RPMI8226 (cell line): ENCODE measurements around the gene ZNF778.
"Not testable (repeated sequence)": the region's sequence is repeated elsewhere in the genome, so short reads cannot be mapped to it uniquely, and the experiment has no call there.

ENCODE experiments used
- DNase-seq: peaks from one replicate; pipeline ENCODE4 v3.0.0-alpha.2; 2015

ZNF778 gene

DNA sequence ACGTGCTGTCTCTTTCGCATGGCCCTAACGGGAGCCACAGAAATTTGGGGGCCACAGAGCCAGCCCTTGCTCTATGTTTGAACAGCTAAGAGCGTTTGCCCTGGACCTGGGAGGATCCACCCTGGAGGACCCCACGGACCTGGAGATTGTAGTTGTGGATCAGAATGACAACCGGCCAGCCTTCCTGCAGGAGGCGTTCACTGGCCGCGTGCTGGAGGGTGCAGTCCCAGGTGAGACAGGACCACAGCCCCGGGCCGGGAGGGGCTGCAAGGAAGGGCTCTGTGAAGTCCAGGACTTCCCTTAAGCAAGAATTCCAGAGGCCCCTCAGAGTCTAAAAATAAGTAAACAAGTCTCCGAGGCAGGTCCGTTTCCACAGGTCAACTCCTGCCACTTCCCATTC, 34.0 kb upstream of the ZNF778 start:
- no peak for DNase-seq

DNA sequence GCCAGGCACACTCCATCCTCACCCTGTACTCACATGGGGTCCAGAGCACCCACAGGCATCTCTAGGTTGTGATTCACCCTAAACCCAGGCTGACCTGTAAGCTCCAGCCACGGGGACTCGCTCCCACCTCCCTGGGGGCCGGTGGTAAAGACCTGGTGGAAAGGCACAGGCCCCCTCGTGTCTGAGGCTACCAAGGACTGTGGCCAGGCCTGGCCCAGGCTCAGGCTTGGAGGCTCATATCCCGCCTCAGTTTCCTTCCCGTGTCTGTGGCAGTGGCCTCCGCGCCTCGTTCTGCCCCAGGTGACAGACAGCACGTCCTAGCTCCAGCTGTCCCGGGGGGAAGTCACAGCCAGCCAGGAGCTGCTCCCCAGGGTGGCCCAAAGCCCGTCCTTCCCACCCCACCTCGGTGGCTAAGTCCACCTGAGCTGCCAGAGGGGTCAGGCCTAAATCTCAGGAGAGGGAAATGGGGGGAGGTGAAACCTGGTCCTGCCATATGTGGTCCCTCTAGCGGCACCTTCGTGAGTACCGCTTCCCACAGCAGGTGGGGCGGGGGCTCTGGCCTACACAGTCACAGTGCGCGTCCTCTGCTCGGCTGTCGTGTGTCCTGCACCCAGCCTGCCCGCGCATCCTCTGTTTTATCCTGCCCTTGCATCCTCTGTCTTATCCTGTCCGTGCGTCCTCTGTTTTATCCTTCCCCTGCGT, 33.4 kb upstream of the ZNF778 start:
- DNase-seq = no peak

DNA sequence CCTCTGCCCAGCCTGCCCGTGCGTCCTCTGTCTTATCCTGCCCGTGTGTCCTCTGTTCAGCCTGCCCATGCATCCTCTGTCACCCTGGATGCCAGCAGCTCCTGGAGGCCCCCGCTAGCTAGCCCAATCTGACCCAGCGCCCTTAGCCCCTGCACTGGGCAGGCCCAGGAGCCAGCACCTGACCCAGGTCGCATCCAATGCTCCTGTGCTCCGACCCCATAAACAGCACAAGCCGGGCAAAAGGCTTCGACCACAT, 32.9 kb upstream of the ZNF778 start:
- no peak for DNase-seq

DNA sequence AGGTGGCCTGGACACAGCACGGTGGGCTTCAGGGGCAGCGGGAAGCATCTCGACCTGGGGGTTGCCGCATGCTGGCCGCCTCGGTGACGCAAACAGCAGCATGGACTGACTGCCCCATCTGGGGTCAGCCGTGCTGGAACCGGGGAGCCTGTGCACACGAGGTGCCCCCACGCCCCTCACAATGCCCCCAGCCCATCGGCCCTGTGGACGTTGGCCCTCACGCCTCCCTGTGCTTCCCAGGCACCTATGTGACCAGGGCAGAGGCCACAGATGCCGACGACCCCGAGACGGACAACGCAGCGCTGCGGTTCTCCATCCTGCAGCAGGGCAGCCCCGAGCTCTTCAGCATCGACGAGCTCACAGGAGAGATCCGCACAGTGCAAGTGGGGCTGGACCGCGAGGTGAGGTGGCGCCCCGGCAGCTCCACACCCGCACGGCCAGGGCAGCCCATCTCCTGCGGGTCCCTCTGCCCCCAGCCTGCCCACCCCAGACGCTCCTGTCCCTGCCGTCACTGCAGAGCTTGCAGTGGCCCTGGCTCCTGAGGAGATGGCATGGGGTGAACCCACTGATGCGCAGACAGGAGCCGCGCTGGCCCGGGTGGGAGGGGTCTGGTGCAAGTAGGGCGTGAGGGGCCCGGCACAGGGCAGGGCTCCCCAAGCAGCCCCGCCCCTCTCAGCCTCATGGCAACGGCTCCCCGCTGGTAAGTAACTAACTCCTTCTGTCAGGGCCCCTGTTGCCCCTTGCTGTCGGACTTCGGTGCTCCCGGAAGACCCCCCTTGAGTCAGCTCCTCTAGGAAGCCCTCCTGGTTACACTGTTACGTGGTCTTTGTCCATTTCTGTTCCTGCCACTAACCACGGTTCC, 32.3 kb upstream of the ZNF778 start:
- DNase-seq = no peak

DNA sequence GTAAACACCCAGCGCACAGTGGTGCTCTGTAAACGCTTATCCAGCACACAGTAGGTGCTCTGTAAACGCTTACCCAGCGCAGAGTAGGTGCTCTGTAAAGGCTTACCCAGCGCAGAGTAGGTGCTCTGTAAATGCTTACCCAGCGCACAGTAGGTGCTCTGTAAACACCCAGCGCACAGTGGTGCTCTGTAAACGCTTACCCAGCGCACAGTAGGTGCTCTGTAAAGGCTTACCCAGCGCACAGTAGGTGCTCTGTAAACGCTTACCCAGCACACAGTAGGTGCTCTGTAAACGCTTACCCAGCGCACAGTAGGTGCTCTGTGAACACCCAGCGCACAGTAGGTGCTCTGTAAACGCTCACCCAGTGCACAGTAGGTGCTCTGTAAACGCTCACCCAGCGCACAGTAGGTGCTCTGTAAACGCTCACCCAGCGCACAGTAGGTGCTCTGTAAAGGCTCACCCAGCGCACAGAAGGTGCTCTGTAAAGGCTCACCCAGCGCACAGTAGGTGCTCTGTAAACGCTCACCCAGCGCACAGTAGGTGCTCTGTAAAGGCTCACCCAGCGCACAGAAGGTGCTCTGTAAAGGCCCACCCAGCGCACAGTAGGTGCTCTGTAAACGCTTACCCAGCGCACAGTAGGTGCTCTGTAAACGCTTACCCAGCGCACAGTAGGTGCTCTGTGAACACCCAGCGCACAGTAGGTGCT, 31.5 kb upstream of the ZNF778 start:
- DNase-seq = not testable (repeated sequence)

DNA sequence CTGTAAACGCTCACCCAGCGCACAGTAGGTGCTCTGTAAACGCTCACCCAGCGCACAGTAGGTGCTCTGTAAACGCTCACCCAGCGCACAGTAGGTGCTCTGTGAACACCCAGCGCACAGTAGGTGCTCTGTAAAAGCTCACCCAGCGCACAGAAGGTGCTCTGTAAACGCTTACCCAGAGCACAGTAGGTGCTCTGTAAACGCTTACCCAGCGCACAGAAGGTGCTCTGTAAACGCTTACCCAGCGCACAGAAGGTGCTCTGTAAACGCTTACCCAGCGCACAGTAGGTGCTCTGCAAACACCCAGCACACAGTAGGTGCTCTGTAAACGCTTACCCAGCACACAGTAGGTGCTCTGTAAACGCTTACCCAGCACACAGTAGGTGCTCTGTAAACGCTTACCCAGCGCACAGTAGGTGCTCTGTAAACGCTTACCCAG, 30.9 kb upstream of the ZNF778 start:
- not testable (repeated sequence) for DNase-seq

DNA sequence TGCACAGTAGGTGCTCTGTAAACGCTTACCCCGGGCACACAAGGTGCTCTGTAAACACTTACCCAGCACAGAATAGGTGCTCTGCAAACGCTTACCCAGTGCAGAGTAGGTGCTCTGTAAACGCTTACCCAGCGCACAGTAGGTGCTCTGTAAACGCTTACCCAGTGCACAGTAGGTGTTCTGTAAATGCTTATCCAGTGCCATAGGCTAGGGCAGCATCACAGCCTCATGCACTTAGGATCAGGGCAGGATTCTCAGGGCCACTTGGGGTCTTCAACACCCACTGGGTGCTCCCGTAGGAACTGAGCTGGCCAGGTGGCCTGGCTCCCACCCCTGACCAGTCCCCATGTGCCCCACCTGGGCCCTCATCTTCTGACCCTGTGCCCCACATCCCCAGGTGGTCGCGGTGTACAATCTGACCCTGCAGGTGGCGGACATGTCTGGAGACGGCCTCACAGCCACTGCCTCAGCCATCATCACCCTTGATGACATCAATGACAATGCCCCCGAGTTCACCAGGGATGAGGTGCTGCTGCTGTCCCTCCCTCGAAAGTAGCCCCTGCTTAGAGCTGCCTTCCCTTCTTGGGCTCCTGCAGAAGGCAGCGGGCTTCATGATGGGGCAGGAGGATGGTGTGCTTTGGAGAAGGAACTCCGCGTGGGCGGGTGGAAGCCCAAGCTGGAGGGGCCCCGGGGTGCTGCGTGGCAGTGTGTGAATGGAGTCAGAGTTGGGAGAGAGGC, 30.3 kb upstream of the ZNF778 start:
- DNase-seq = peak; percentile 40

DNA sequence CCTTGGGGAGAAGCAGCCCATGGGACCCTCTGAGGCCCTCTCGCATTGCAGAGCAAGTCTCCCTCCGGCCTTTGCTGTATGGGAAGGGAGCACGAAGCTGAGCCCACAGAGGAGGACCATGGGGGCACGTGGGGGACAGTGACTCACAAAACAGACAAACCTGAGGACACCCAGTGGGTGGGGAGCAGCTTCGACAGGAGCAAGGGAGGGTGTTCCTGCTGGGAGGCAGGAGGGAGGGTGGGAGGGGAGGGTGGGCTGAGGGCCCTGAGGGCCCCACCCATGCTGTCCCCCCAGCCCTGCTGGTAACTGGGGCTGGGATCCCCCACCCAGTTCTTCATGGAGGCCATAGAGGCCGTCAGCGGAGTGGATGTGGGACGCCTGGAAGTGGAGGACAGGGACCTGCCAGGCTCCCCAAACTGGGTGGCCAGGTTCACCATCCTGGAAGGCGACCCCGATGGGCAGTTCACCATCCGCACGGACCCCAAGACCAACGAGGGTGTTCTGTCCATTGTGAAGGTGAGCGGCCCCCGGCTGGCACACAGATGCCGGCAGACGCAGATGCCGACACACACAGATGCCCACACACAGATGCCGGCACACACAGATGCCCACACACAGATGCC, 29.6 kb upstream of the ZNF778 start:
- no peak for DNase-seq

DNA sequence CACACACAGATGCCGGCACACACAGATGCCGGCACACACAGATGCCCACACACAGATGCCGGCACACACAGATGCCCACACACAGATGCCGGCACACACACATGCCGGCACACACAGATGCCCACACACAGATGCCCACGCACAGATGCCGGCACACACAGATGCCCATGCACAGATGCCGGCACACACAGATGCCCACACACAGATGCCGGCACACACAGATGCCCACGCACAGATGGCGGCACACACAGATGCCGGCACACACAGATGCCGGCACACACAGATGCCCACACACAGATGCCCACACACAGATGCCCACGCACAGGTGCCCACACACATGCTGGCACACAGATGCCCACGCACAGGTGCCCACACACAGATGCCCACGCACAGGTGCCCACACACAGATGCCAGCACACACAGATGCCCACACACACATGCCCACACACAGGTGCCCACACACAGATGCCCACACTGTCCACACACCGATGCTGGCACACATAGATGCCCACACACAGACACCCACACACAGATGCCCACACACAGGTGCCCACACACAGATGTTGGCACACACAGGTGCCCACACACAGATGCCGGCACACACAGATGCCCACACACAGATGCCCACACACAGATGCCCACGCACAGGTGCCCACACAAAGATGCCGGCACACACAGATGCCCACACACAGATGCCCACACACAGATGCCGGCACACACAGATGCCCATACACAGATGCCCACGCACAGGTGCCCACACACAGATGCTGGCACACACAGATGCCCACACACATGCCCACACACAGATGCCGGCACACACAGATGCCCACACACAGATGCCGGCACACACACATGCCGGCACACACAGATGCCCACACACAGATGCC, 28.8 kb upstream of the ZNF778 start:
- not testable (repeated sequence) for DNase-seq

DNA sequence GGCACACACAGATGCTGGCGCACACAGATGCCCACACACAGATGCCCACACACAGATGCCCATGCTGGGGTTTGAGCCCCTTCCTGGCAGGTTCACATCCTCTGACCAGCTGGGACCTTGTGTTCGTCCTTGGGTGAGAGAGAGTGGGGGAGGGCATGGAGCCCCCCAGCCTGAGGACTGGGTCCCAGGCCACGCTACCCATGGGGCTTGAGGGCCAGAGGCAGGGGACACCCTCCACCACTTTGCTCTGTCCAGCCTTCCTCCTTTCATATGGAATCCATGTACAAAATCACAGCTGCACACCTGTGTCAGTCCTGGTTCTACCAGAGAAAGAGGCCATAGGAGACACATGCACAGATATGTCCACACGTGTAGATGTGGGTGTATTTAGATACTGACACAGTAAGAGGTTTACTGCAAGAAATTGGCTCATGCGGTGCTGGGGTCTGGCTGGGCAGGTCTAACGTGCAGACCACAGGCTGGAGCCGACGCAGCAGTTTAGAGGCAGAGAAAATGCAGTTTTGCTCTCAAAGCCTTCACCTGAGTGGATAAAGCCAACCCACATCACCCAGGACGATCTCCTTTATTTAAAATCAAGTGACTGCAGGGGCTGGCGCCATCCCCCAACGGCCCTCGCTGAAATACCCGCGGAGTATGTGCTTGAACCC, 28.0 kb upstream of the ZNF778 start:
- DNase-seq = no peak

DNA sequence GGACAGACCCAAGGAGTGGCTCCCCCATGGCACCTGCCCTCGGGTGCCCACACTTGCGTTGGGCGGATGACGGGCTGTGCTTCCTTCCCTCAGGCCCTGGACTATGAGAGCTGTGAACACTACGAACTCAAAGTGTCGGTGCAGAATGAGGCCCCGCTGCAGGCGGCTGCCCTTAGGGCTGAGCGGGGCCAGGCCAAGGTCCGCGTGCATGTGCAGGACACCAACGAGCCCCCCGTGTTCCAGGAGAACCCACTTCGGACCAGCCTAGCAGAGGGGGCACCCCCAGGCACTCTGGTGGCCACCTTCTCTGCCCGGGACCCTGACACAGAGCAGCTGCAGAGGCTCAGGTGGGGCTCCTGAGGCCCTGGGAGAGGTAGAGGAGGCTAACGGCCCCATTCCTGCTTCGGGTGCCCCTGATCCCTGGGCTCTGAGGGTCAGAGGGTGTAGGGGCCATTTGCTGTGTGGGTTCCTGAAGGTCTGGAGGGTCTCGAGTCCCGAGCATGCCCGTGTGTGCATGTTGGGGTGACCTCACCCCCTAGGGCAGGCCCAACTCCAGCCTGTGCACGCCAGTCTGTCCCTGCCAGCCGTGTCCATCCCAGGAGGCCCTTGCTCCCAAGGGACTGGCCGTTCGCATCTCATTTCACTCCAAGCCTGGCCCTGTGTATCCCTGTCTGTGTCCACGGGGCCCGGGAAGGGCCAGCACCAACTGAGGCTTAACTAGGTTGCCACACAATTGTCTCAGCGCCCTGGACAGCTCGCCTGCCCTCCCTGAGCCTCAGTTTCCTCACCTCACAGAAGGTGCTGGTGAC, 27.1 kb upstream of the ZNF778 start:
- DNase-seq = no peak

DNA sequence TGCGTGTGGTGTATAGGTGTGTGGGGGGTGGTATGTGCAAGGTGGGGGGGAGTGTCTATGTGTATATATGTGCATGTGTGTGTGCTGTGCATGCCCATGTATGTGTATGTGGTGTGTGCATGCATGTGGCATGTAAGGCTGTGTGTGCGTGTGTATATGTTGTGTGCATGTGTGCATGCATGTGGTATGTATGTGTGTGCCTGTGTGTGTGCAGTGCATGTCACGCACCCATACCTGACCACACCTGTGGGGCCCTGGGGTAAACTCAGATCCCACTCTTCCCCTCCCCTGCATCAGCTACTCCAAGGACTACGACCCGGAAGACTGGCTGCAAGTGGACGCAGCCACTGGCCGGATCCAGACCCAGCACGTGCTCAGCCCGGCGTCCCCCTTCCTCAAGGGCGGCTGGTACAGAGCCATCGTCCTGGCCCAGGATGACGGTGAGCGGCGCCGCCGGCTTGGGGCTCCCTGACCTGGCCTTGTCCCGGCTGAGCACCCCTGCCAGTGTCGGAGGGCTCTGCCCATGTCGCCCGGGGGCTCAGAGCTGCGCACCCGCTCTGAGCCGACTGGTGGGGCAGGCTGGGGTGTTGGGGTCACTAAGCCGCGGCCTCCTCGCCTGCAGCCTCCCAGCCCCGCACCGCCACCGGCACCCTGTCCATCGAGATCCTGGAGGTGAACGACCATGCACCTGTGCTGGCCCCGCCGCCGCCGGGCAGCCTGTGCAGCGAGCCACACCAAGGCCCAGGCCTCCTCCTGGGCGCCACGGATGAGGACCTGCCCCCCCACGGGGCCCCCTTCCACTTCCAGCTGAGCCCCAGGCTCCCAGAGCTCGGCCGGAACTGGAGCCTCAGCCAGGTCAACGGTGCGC, 26.2 kb upstream of the ZNF778 start:
- no peak for DNase-seq

DNA sequence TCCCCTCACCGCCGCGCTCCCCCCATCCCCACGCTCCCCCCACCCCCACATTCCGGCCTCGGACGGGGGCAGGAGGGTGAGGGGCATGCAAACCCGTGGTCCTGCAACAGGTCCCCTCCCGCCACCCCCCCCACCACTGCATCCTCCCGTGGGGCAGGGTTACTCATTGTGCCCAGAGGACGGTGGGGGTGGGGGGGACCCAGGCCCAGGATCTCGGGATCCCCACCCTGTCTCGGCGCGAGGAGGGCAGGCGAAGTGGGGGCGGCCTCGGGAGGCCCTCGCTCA, 25.7 kb upstream of the ZNF778 start:
- no peak for DNase-seq

DNA sequence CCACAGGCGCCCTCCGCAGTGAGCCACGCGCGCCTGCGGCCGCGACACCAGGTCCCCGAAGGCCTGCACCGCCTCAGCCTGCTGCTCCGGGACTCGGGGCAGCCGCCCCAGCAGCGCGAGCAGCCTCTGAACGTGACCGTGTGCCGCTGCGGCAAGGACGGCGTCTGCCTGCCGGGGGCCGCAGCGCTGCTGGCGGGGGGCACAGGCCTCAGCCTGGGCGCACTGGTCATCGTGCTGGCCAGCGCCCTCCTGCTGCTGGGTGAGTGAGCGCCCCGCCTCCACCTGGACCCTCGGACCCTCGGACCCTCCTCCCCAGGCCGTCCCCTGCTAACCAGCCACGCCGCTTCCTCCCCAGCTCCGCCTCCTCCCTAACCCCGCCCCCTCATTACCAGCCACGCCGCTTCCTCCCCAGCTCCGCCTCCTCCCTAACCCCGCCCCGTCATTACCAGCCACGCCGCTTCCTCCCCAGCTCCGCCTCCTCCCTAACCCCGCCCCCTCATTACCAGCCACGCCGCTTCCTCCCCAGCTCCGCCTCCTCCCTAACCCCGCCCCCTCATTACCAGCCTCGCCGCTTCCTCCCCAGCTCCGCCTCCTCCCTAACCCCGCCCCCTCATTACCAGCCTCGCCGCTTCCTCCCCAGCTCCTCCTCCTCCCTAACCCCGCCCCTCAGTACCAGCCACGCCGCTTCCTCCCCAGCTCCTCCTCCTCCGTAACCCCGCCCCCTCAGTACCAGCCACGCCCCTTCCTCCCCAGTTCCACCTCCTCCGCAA, 25.1 kb upstream of the ZNF778 start:
- DNase-seq = peak; percentile 85

DNA sequence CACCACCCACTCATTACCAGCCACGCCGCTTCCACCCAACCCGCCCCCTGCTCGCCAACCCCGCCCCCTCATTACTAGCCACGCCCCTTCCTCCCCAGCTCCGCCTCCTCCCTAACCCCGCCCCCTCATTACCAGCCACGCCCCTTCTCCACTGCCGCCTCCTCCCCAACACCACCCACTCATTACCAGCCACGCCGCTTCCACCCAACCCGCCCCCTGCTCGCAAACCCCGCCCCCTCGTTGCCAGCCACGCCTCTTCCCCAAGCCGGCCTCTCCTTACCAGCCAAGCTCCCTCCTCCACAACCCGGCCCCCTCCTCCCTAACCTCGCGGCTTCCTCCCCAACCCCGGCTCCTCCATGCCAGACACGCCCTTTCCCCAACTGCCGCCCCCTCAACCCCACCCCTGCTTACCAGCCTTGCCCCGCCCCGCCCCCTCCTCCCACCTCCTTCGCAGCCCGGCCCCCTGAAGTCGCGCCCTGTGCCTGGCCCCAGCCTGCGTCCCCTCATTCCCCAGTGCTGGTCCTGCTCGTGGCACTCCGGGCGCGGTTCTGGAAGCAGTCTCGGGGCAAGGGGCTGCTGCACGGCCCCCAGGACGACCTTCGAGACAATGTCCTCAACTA, 24.4 kb upstream of the ZNF778 start:
- DNase-seq = peak; percentile 58

DNA sequence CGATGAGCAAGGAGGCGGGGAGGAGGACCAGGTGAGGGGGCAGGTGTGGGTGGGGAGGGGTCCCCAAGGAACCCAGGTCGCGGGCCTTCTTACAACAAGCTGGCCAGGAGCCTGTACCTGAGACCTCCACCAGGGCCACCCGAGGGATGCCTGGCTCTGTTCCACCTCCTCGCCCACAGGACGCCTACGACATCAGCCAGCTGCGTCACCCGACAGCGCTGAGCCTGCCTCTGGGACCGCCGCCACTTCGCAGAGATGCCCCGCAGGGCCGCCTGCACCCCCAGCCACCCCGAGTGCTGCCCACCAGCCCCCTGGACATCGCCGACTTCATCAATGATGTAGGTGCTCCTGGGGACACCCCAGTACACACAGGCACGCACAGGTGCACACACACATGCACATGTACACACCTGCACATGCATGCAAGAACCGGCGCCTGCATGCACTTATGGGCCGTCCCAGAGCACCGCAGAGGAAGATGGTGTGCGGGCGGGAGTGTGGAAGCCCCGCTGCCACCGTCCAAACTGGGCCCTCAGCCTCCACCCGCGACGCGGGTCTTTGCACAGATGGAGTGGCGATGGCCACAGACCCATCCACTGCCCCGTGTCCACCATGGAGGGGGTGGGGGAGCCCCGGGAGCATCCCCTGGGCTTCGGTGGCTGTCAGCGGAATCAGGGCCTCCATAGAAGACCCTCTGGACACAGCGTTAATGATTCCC, 23.8 kb upstream of the ZNF778 start:
- DNase-seq = no peak
